IPS-15b (cell line): ENCODE measurements around the gene SMAD7.

Source experiments
- H3K27me3 ChIP-seq: one replicate; pipeline ENCODE4 v1.6.1; 2013; ENCODE audit warnings: low read length; ENCODE audit not compliant: control insufficient read depth, insufficient read depth
- H3K36me3 ChIP-seq: one replicate; pipeline ENCODE4 v1.6.1; 2013; ENCODE audit warnings: low read length; ENCODE audit not compliant: control insufficient read depth, insufficient read depth
- H3K4me1 ChIP-seq: one replicate; pipeline ENCODE4 v1.6.1; 2013; ENCODE audit warnings: mild to moderate bottlenecking, low read length; ENCODE audit not compliant: control insufficient read depth, insufficient read depth
- H3K4me3 ChIP-seq: one replicate; pipeline ENCODE4 v1.5.1; 2013; ENCODE audit warnings: low read depth, low read length
- H3K9ac ChIP-seq: one replicate; pipeline ENCODE4 v1.6.1; 2013; ENCODE audit warnings: low read depth, mild to moderate bottlenecking, low read length
- H3K9me3 ChIP-seq: one replicate; pipeline ENCODE4 v1.6.1; 2013; ENCODE audit warnings: mild to moderate bottlenecking, low read length; ENCODE audit not compliant: control insufficient read depth, insufficient read depth

Gene SMAD7

DNA sequence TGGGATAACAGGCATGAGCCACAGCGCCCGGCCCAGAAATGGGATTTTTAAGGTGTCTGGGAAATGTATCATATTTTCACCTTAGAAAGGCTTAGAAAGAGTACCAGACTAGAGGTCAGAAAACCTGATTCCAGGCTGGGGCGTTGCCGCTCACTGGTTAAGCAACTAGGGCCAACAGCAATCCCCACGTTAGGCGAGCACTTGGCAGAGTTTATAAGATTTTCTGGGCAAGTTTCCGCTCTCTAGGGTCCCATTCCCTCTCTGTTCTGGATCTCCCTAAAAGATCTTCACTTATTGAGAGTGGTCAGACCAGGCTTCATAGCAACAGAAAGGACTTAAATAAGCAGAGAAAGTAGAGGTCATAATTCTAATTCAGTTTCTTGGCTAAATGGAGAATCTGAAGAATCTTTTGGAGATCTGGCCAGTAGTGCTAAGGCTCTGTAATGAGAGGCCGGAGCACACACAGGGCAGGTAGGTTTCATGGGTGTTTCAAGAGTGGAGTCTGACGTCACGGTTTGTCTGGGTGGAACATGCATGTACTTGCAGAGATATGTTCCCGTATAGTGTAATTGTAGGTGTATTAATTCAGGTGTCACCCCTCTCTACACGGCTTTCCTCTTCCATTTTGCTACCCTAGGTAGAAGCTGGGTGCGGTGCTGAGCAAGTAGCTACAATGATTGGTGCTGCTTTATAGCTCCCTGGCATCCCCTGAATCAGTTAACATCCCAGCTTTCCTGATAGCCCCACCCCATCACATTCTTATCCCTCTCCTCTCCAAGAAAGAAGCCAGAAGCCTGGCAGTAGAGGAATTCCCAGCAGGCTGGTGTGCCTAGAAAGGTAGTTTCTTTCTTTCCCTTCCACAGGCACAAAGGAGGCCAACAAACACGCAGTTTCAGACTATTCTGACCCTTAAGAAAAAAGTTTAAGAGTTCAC is 4.4 kb upstream of the SMAD7 start:
- H3K27me3 ChIP-seq = peaks cover 11% of the 10 kb centered on the region
- H3K9ac ChIP-seq = no peak overlapping the region
- peaks cover 1% of the 10 kb centered on the region for H3K36me3 ChIP-seq
- H3K9me3 ChIP-seq = no peaks in the 10 kb centered on the region
- peaks cover 11% of the 10 kb centered on the region for H3K4me1 ChIP-seq
- no peak overlapping the region for H3K4me3 ChIP-seq

GRCh38 chr18:48953104-48953706 is 2.4 kb upstream of the SMAD7 start:
- peaks cover 3% of the 10 kb centered on the region for H3K36me3 ChIP-seq
- H3K27me3 ChIP-seq = peaks cover 11% of the 10 kb centered on the region
- H3K4me3 ChIP-seq = peak overlapping the region; percentile 16
- no peaks in the 10 kb centered on the region for H3K9me3 ChIP-seq
- H3K9ac ChIP-seq = no peak overlapping the region
- peaks cover under 1% of the 10 kb centered on the region for H3K4me1 ChIP-seq

DNA sequence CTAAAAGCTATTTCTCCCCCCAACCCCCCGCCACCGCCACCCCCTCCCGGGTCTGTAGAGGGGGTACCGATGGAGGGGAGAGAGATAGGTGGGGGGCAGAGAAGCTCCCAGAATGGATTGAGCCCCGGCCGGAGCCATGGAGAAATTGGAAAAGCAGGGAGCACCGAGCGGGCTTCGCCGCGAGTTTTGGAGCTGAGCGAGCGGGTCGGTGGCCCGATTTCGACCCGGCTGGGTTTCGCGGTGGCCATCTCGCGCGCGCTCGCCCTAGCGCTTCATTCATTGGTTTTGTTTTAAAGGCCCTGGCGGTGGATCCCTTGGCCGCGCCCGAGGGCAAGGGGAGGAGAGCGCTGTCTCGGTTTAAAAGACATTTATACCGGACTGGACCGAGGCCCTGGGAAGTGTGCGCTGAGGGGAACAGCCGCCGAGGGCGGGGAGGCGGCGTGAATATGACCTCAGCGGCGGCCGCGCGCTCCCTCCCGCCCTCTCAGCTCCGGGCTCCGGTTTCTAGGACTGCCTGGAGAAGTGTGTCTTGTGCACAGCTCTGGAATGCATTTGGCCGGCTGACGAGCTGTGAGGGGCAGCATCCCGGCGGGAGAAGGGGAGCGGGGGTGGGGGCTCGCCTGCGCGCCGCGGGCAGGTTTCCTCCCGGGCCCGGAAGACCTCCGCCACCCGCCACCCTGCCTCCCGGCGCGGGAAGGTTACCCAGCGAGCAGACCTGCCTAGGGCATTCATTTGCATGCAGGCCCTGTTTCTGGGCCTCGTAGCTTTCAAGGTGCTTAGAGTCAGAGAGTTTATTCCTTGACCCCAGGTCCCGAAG is 1.7 kb upstream of the SMAD7 start:
- H3K9ac ChIP-seq = peak overlapping the region; percentile 60
- H3K9me3 ChIP-seq = no peaks in the 10 kb centered on the region
- peaks cover 3% of the 10 kb centered on the region for H3K36me3 ChIP-seq
- peaks cover 5% of the 10 kb centered on the region for H3K4me1 ChIP-seq
- H3K27me3 ChIP-seq = peaks cover 11% of the 10 kb centered on the region
- peak overlapping the region; percentile 16 for H3K4me3 ChIP-seq

- Histone ChIP-seq H3K4me1 (peaks cover 12% of the 10 kb centered on the region), H3K4me3 (peak overlapping the region; percentile 70), H3K36me3 (peaks cover 3% of the 10 kb centered on the region), H3K9me3 (no peaks in the 10 kb centered on the region), H3K9ac (no peak overlapping the region), H3K27me3 (peaks cover 6% of the 10 kb centered on the region)
These were observed 902 bp upstream of the SMAD7 start for GRCh38 chr18:48951448-48952286.

GRCh38 chr18:48949606-48950535 is 894 bp downstream of the SMAD7 start:
- Histone ChIP-seq H3K27me3 (peaks cover 2% of the 10 kb centered on the region), H3K36me3 (peaks cover 7% of the 10 kb centered on the region), H3K4me3 (peak overlapping the region; percentile 85), H3K9ac (peak overlapping the region; percentile 54), H3K4me1 (peaks cover 22% of the 10 kb centered on the region), H3K9me3 (no peaks in the 10 kb centered on the region)

DNA sequence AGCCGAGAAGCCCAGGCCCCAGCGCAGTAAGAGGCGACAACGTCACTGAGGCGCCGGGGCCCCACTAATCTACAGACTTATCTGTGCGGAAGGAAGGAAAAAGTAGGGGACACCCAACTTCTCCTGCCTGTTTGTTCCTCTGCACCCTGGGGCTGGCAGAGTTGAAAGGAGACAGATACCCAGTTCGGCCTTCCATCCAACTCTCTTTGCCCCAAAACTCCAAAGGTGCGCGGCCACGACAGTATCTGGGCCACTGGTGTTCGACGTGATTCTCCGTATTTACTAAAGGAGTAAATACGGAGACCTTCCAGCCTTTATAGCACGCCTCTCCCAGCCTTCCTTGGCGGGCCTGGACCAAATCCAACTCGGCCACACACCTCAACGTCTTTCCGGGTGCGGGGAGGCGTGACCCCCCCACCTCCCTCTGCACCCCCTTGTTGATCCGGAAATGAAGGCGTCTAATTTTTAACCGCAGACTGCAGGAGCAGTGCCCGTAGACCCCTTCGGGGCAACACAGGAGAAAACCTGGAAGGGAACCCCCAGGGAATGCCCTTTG is 1.6 kb downstream of the SMAD7 start:
- Histone ChIP-seq H3K36me3 (peaks cover 7% of the 10 kb centered on the region), H3K4me3 (peak overlapping the region; percentile 85), H3K9ac (no peak overlapping the region), H3K4me1 (peaks cover 27% of the 10 kb centered on the region), H3K27me3 (peaks cover 2% of the 10 kb centered on the region), H3K9me3 (no peaks in the 10 kb centered on the region)

- peaks cover 7% of the 10 kb centered on the region for H3K36me3 ChIP-seq
- H3K27me3 ChIP-seq = no peaks in the 10 kb centered on the region
- peak overlapping the region; percentile 85 for H3K4me3 ChIP-seq
- H3K9me3 ChIP-seq = no peaks in the 10 kb centered on the region
- peaks cover 27% of the 10 kb centered on the region for H3K4me1 ChIP-seq
- H3K9ac ChIP-seq = no peak overlapping the region
These were observed 2.4 kb downstream of the SMAD7 start for GRCh38 chr18:48948112-48949049.

- peaks cover 30% of the 10 kb centered on the region for H3K4me1 ChIP-seq
- no peak overlapping the region for H3K9ac ChIP-seq
- H3K4me3 ChIP-seq = peak overlapping the region; percentile 85
These were observed 3.2 kb downstream of the SMAD7 start for GRCh38 chr18:48947560-48947959.

DNA sequence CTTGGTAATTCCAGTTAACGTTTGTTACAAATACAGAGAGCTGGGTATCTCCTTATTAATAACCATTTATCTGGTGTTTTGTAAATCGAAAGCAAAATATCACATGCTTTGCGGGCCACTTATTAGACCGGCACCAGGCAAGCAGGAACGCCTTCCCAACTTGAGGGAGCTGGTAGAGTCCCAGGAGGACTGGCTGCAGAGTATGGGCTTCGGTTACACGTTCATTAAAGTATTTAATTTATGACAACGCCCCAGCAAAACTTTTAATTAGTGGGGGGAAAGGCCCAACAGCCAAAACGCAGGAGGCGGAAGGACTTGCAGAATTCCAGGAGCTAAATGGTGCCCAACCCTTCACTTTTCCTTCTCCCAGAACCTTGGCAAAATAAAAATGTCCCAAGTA is 3.7 kb downstream of the SMAD7 start:
- no peaks in the 10 kb centered on the region for H3K9me3 ChIP-seq
- peaks cover 30% of the 10 kb centered on the region for H3K4me1 ChIP-seq
- H3K9ac ChIP-seq = no peak overlapping the region
- H3K4me3 ChIP-seq = peak overlapping the region; percentile 85
- no peaks in the 10 kb centered on the region for H3K27me3 ChIP-seq
- H3K36me3 ChIP-seq = peaks cover 7% of the 10 kb centered on the region

More at GRCh38 chr18:48947560-48947959, 3.2 kb downstream of the SMAD7 start:
- H3K27me3 ChIP-seq = no peaks in the 10 kb centered on the region
- H3K9me3 ChIP-seq = no peaks in the 10 kb centered on the region
- peaks cover 7% of the 10 kb centered on the region for H3K36me3 ChIP-seq
